ENCODE data around the gene CD96.
"Not testable (repeated sequence)": the region's sequence is repeated elsewhere in the genome, so short reads cannot be mapped to it uniquely, and the experiment has no call there.

CD96 gene

GRCh38 chr3:111617912-111618601, 76.1 kb downstream of the CD96 start:
- DNase-seq (ENCODE audit: low read depth in 1 of 2, low spot score in 1 of 2): no peak

- DNase-seq (ENCODE audit: low read depth in 1 of 2, low spot score in 1 of 2): no peak
Measured at GRCh38 chr3:111618945-111619344, 76.9 kb downstream of the CD96 start.

GRCh38 chr3:111619833-111620232, 77.8 kb downstream of the CD96 start:
- no peak for DNase-seq (ENCODE audit: low read depth in 1 of 2, low spot score in 1 of 2)

GRCh38 chr3:111621535-111621934, 79.5 kb downstream of the CD96 start:
- no peak for DNase-seq (ENCODE audit: low read depth in 1 of 2, low spot score in 1 of 2)

- no peak for DNase-seq (ENCODE audit: low read depth in 1 of 2, low spot score in 1 of 2)
Measured at GRCh38 chr3:111627092-111627491, 85.1 kb downstream of the CD96 start.

- not testable (repeated sequence) for DNase-seq (ENCODE audit: low read depth in 1 of 2, low spot score in 1 of 2)
Measured at GRCh38 chr3:111629018-111629417, 87.0 kb downstream of the CD96 start.

GRCh38 chr3:111630638-111631037, 88.6 kb downstream of the CD96 start:
- DNase-seq (ENCODE audit: low read depth in 1 of 2, low spot score in 1 of 2): not testable (repeated sequence)

GRCh38 chr3:111635403-111635802, 93.4 kb downstream of the CD96 start:
- no peak for DNase-seq (ENCODE audit: low read depth in 1 of 2, low spot score in 1 of 2)

- DNase-seq (ENCODE audit: low read depth in 1 of 2, low spot score in 1 of 2): no peak
Measured at GRCh38 chr3:111636366-111636885, 94.4 kb downstream of the CD96 start.

- no peak for DNase-seq (ENCODE audit: low read depth in 1 of 2, low spot score in 1 of 2)
Measured at GRCh38 chr3:111639316-111639715, 97.3 kb downstream of the CD96 start.

- no peak for DNase-seq (ENCODE audit: low read depth in 1 of 2, low spot score in 1 of 2)
Measured at GRCh38 chr3:111648991-111649579, 107.1 kb downstream of the CD96 start.

- no peak for DNase-seq (ENCODE audit: low read depth in 1 of 2, low spot score in 1 of 2)
Measured at GRCh38 chr3:111650378-111651275, 108.6 kb downstream of the CD96 start.

GRCh38 chr3:111652492-111653180, 110.6 kb downstream of the CD96 start:
- DNase-seq (ENCODE audit: low read depth in 1 of 2, low spot score in 1 of 2): no peak

GRCh38 chr3:111653766-111654165, 111.8 kb downstream of the CD96 start:
- DNase-seq (ENCODE audit: low read depth in 1 of 2, low spot score in 1 of 2): no peak

- DNase-seq (ENCODE audit: low read depth in 1 of 2, low spot score in 1 of 2): no peak
Measured at GRCh38 chr3:111662012-111662411, 120.0 kb downstream of the CD96 start.

- DNase-seq (ENCODE audit: low read depth in 1 of 2, low spot score in 1 of 2): no peak
Measured at GRCh38 chr3:111662907-111663306, 120.9 kb downstream of the CD96 start.

- no peak for DNase-seq (ENCODE audit: low read depth in 1 of 2, low spot score in 1 of 2)
Measured at GRCh38 chr3:111666041-111666735, 124.2 kb downstream of the CD96 start.

- DNase-seq (ENCODE audit: low read depth in 1 of 2, low spot score in 1 of 2): no peak
Measured at GRCh38 chr3:111667170-111667569, 125.2 kb downstream of the CD96 start.

GRCh38 chr3:111667621-111668239, 125.7 kb downstream of the CD96 start:
- peak in 1 of 2 donors; percentile 68 for DNase-seq (ENCODE audit: low read depth in 1 of 2, low spot score in 1 of 2)

- no peak for DNase-seq (ENCODE audit: low read depth in 1 of 2, low spot score in 1 of 2)
Measured at GRCh38 chr3:111668326-111668725, 126.3 kb downstream of the CD96 start.

All from activated CD4-positive, alpha-beta T cell treated with anti-CD3 and anti-CD28 coated beads, Interleukin-2, amount 50 U/mL, for 24 hours (primary cell).